ENCODE results near the gene TRIM63. TPM values are rescaled to one million over a fixed set of nuclear protein-coding genes. Genes with fewer than 3 reads are reported as not detected.
A peak's percentile ranks its signal among the peaks of the same experiment; 100 is the strongest.

Gene TRIM63
- total RNA-seq, 4 donors from 2014 or later = 0.21 to 0.98 TPM; not detected in 2

GRCh38 chr1:26038904-26039303 is 28.5 kb downstream of the TRIM63 start:
- Histone ChIP-seq H3K27ac (no peak overlapping the region), H3K9me3 (no peaks in the 10 kb centered on the region), H3K4me1 (peaks cover 0 to 22% (median 12%) of the 10 kb centered on the region in 4 donors), H3K4me3 (no peak overlapping the region), H3K36me3 (no peaks in the 10 kb centered on the region), H3K27me3 (peaks cover 0 to 11% of the 10 kb centered on the region in 2 donors)
- no peak for TF ChIP-seq POLR2A (IDR thresholded peaks at IDR 0.05)
- no peak for TF ChIP-seq EP300 (IDR thresholded peaks at IDR 0.05)
- WGBS, 2 donors = 60 to 100% methylated on average over 1 to 2 of the region's 6 CpGs
- no peak for DNase-seq (ENCODE audit: low spot score in 2 of 2)

- H3K27ac ChIP-seq = no peak overlapping the region
- no peak for DNase-seq (ENCODE audit: low spot score in 2 of 2)
- H3K36me3 ChIP-seq = no peaks in the 10 kb centered on the region
- WGBS, 2 donors = 66 to 78% methylated on average over 6 of the region's 6 CpGs
- peaks cover 0 to 22% (median 12%) of the 10 kb centered on the region in 4 donors for H3K4me1 ChIP-seq
- no peaks in the 10 kb centered on the region for H3K9me3 ChIP-seq
- H3K27me3 ChIP-seq = peaks cover 0 to 6% of the 10 kb centered on the region in 2 donors
- TF ChIP-seq POLR2A (IDR thresholded peaks at IDR 0.05) = no peak
- TF ChIP-seq CTCF (IDR thresholded peaks at IDR 0.05) = no peak
- no peak for TF ChIP-seq EP300 (IDR thresholded peaks at IDR 0.05)
- no peak overlapping the region for H3K4me3 ChIP-seq
Observed at GRCh38 chr1:26038477-26038876, 29.0 kb downstream of the TRIM63 start.

GRCh38 chr1:26037904-26038303 is 29.5 kb downstream of the TRIM63 start:
- no peak overlapping the region for H3K4me3 ChIP-seq
- peaks cover 0 to 22% (median 12%) of the 10 kb centered on the region in 4 donors for H3K4me1 ChIP-seq
- no peak for TF ChIP-seq EP300 (IDR thresholded peaks at IDR 0.05)
- no peak for TF ChIP-seq POLR2A (IDR thresholded peaks at IDR 0.05)
- no peak for TF ChIP-seq CTCF (IDR thresholded peaks at IDR 0.05)
- no peak overlapping the region for H3K27ac ChIP-seq
- WGBS, 2 donors = 58 to 75% methylated on average over 6 of the region's 6 CpGs
- H3K36me3 ChIP-seq = no peaks in the 10 kb centered on the region
- no peak for DNase-seq (ENCODE audit: low spot score in 2 of 2)
- H3K9me3 ChIP-seq = no peaks in the 10 kb centered on the region
- peaks cover 0 to under 1% of the 10 kb centered on the region in 2 donors for H3K27me3 ChIP-seq

- H3K27ac ChIP-seq = peak overlapping the region in 1 of 4 donors; percentile 87
- TF ChIP-seq EP300 (IDR thresholded peaks at IDR 0.05) (no peak), CTCF (IDR thresholded peaks at IDR 0.05) (no peak), POLR2A (IDR thresholded peaks at IDR 0.05) (no peak)
Observed at GRCh38 chr1:26036756-26037281, 30.6 kb downstream of the TRIM63 start.

GRCh38 chr1:26035959-26036755 is 31.3 kb downstream of the TRIM63 start:
- H3K27ac ChIP-seq = peak overlapping the region; percentile 72 to 94 (median 88)
- DNase-seq (ENCODE audit: low spot score in 2 of 2) = peak; percentile 71 to 85
- TF ChIP-seq CTCF (IDR thresholded peaks at IDR 0.05) (peak; percentile 99 to 100 (median 100)), POLR2A (IDR thresholded peaks at IDR 0.05) (no peak)
- H3K4me1 ChIP-seq = peaks cover 0 to 22% (median 12%) of the 10 kb centered on the region in 4 donors
- 1 to 8% methylated on average over 28 to 37 of the region's 39 CpGs for WGBS, 2 donors
- H3K27me3 ChIP-seq = no peaks in the 10 kb centered on the region
- peak overlapping the region; percentile 67 to 93 (median 79) for H3K4me3 ChIP-seq
- H3K36me3 ChIP-seq = no peaks in the 10 kb centered on the region
- H3K9me3 ChIP-seq = no peaks in the 10 kb centered on the region

More at GRCh38 chr1:26036756-26037281, 30.6 kb downstream of the TRIM63 start:
- WGBS, 2 donors = 63 to 69% methylated on average over 10 to 11 of the region's 11 CpGs
- Histone ChIP-seq H3K36me3 (no peaks in the 10 kb centered on the region), H3K9me3 (no peaks in the 10 kb centered on the region), H3K27me3 (no peaks in the 10 kb centered on the region), H3K4me3 (no peak overlapping the region), H3K4me1 (peaks cover 0 to 22% (median 12%) of the 10 kb centered on the region in 4 donors)
- DNase-seq (ENCODE audit: low spot score in 2 of 2) = no peak
